Measurements from ENCODE around the gene WDR46. TPM values are rescaled to one million over a fixed set of nuclear protein-coding genes. Genes with fewer than 3 reads are reported as not detected.

Gene WDR46
- total RNA-seq, 1 experiment from 2014 or later = 99.2 TPM

DNA sequence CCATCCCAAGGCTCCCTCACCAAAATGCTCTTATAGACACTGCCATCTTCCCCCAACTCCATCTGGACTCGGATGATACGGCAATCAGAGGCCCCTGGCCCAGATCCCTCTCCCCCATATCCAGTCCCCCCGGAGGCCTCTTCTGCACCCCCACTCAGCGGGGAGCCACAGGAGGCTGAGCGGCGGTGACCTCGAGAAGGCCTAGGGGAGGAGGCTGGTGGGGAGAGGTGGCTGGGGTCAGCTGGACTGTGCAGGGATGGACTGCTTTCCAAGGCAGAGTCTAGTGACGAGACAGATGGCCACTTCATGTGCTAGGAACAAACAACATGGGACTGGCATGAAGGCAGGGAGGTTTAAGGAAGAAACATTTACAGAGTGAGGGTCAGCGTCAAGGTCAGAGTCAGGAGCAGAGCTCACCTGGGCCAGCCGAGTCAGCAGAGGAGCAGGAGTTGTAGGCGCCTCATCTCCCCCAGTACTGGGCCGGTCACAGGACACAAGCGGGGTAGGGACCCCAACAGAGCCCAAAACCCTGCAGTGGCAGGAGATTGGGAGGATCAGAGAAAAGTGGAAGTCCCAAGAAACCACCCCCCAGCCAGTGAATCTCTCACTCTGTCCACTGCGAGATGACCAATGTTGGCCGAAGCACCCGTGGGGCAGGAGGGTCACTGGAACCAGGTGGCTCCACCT is 4.1 kb upstream of the WDR46 start:
- Mint-ChIP-seq H3K36me3 (ENCODE audit: insufficient read depth in 1 of 3, low read depth in 3 of 3) (peaks cover 16 to 55% (median 44%) of the 10 kb centered on the region in 3 experiments), H3K27me3 (ENCODE audit: low read depth) (no peaks in the 10 kb centered on the region; the same call in 1 of the 2 replicates), H3K4me3 (no peak overlapping the region), H3K9me3 (no peaks in the 10 kb centered on the region), H3K27ac (no peak overlapping the region; a peak in 1 of 7 replicates), H3K4me1 (peaks cover 12 to 25% of the 10 kb centered on the region in 2 experiments)
- TF ChIP-seq, protein P1, sequence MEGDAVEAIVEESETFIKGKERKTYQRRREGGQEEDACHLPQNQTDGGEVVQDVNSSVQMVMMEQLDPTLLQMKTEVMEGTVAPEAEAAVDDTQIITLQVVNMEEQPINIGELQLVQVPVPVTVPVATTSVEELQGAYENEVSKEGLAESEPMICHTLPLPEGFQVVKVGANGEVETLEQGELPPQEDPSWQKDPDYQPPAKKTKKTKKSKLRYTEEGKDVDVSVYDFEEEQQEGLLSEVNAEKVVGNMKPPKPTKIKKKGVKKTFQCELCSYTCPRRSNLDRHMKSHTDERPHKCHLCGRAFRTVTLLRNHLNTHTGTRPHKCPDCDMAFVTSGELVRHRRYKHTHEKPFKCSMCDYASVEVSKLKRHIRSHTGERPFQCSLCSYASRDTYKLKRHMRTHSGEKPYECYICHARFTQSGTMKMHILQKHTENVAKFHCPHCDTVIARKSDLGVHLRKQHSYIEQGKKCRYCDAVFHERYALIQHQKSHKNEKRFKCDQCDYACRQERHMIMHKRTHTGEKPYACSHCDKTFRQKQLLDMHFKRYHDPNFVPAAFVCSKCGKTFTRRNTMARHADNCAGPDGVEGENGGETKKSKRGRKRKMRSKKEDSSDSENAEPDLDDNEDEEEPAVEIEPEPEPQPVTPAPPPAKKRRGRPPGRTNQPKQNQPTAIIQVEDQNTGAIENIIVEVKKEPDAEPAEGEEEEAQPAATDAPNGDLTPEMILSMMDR (conservative IDR thresholded peaks at IDR 0.05) = no peak
- WGBS (ENCODE audit: extremely low coverage, insufficient read length, low lambda C conversion rate) = no CpG with 5 or more reads among the region's 16 CpGs
- Histone ChIP-seq H4K5ac (ENCODE audit: insufficient read length, low read depth, low read length) (no peak overlapping the region), H3K27me3 (ENCODE audit: insufficient read depth, low read length) (no peaks in the 10 kb centered on the region), H3K4me2 (ENCODE audit: insufficient read depth, insufficient read length, low read length) (no peak overlapping the region), H3K23ac (ENCODE audit: insufficient read length, low read depth, low read length) (no peak overlapping the region), H3K18ac (ENCODE audit: insufficient read length, low read depth, low read length) (no peak overlapping the region), H2AK5ac (ENCODE audit: insufficient read length, low read length) (no peak overlapping the region), H4K20me1 (ENCODE audit: control insufficient read depth, insufficient read depth, insufficient read length) (no peaks in the 10 kb centered on the region), H2BK15ac (ENCODE audit: low read depth, low read length) (no peak overlapping the region), H3K14ac (ENCODE audit: insufficient read depth, low read length) (no peak overlapping the region), H3K79me1 (ENCODE audit: insufficient read depth, low read depth, low read length, poor library complexity, severe bottlenecking) (peaks cover under 1% of the 10 kb centered on the region), H3K9me3 (ENCODE audit: control insufficient read depth, low read depth, low read length) (no peaks in the 10 kb centered on the region), H2BK120ac (ENCODE audit: low read depth, low read length, poor library complexity, severe bottlenecking) (no peak overlapping the region), H2BK5ac (ENCODE audit: insufficient read length, low read length) (no peak overlapping the region), H4K8ac (replicated peaks; ENCODE audit: insufficient read length, low read depth, low read length) (no peak overlapping the region), H2BK12ac (ENCODE audit: insufficient read length, low read depth, low read length) (no peak overlapping the region), H3T11ph (ENCODE audit: low read length) (no peak overlapping the region), H3K4ac (ENCODE audit: low read depth, low read length) (no peak overlapping the region), H3K23me2 (ENCODE audit: insufficient read length, low read depth, low read length, poor library complexity, severe bottlenecking) (peaks cover 23% of the 10 kb centered on the region), H2BK20ac (ENCODE audit: low read depth, low read length, poor library complexity, severe bottlenecking) (no peak overlapping the region), H3K4me1 (ENCODE audit: insufficient read depth, low read length) (no peaks in the 10 kb centered on the region; the same call in 1 of the 2 replicates), H4K91ac (ENCODE audit: insufficient read length, low read depth, low read length) (no peak overlapping the region), H3K56ac (ENCODE audit: insufficient read length, low read depth, low read length) (no peak overlapping the region), H3K9ac (ENCODE audit: extremely low read depth, insufficient read length, low read length) (no peak overlapping the region), H3K79me2 (ENCODE audit: insufficient read depth, low read length) (peaks cover 5% of the 10 kb centered on the region; the same call in 1 of the 2 replicates), H3K27ac (ENCODE audit: insufficient read length, low read depth, low read length) (no peak overlapping the region), H2AFZ (ENCODE audit: low read length) (no peak overlapping the region)
- no peak for DNase-seq

All from H9 (cell line).